GM13976 (cell line): ENCODE results near the gene PLCG2.
A peak's percentile ranks its signal among the peaks of the same experiment; 100 is the strongest.

Experiments used
- DNase-seq: peaks from one replicate; pipeline ENCODE4 v3.0.0; 2012; ENCODE audit warnings: low spot score
- CTCF ChIP-seq: IDR thresholded peaks from 2 replicates; pipeline ENCODE4 v1.5.1; 2012; ENCODE audit warnings: borderline replicate concordance, mild to moderate bottlenecking; ENCODE audit not compliant: insufficient read depth; ENCODE audit errors: extremely low read depth, missing control alignments, control extremely low read depth
- in situ Hi-C: fragments of 300-500 bp; cut with MboI; formaldehyde crosslinking; loops from one replicate; pipeline ENCODE4 v1.12.0; 2022; ENCODE audit warnings: low sequenced_read_pairs, mixed read lengths, inconsistent platforms; ENCODE audit not compliant: unreplicated experiment

PLCG2 gene

GRCh38 chr16:81810894-81811538 is 31.9 kb downstream of the PLCG2 start:
- DNase-seq = peak; percentile 28
- TF ChIP-seq CTCF = no peak

GRCh38 chr16:81813648-81814047 is 34.6 kb downstream of the PLCG2 start:
- in situ Hi-C loops = no loop called here
- no peak for DNase-seq
- TF ChIP-seq CTCF = no peak

More at GRCh38 chr16:81810894-81811538, 31.9 kb downstream of the PLCG2 start:
- in situ Hi-C loops = no loop called here

GRCh38 chr16:81814751-81815428 is 35.8 kb downstream of the PLCG2 start:
- no peak for DNase-seq
- in situ Hi-C loops = no loop called here

GRCh38 chr16:81815429-81815766 is 36.3 kb downstream of the PLCG2 start:
- in situ Hi-C loops = no loop called here
- DNase-seq = no peak

More at GRCh38 chr16:81814751-81815428, 35.8 kb downstream of the PLCG2 start:
- TF ChIP-seq CTCF = no peak

GRCh38 chr16:81816351-81816750 is 37.3 kb downstream of the PLCG2 start:
- in situ Hi-C loops = no loop called here
- TF ChIP-seq CTCF = no peak
- no peak for DNase-seq

More at GRCh38 chr16:81815429-81815766, 36.3 kb downstream of the PLCG2 start:
- TF ChIP-seq CTCF = no peak

- in situ Hi-C loops = no loop called here
- DNase-seq = no peak
- no peak for TF ChIP-seq CTCF
These were observed 37.7 kb downstream of the PLCG2 start for GRCh38 chr16:81816793-81817210.
